ENCODE data around the gene SCN5A.

- TF ChIP-seq POLR2AphosphoS5 (IDR thresholded peaks at IDR 0.05; ENCODE audit: low read depth, low read length) (no peak), TCF12 (IDR thresholded peaks at IDR 0.05) (no peak), YY1 (IDR thresholded peaks at IDR 0.05; ENCODE audit: low read depth) (no peak), CTCF (IDR thresholded peaks at IDR 0.05) (no peak), GATA2 (CRISPR knock-in tag; IDR thresholded peaks at IDR 0.05) (no peak), GABPA (IDR thresholded peaks at IDR 0.05; ENCODE audit: low read depth) (no peak)
Measured at GRCh38 chr3:38645076-38645475, 4.4 kb downstream of the SCN5A start.

Data from SK-N-SH (cell line).